GM21529 (cell line): Measurements from ENCODE around the gene FAM53A.

Experiments
- ATAC-seq: cut with Tn5 transposase; IDR thresholded peaks from one replicate; pipeline ENCODE4 v1.9.1; 2021; ENCODE audit not compliant: unreplicated experiment

FAM53A gene

GRCh38 chr4:1594871-1595788 is 89.0 kb downstream of the FAM53A start:
- no peak for ATAC-seq

GRCh38 chr4:1593881-1594345 is 90.2 kb downstream of the FAM53A start:
- ATAC-seq, result no peak

DNA sequence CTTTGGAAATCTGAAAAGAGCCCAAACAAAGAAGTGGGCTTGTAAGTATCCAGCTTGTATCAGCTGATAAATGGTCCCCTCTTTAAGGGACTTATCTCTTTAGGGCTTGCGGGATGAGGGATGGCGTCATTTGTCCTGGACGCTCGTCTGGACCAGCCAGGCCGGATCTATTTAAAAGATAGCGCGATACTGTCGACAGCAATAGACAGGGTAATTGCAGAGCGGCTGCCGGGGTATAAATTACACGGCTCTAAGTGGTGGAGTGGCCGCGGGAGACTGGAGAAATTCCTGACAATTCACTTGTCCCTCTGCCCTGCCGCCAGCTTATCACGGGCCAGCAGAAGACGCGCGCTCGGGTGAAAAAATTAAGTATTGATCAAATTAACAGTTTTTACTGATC is 90.7 kb downstream of the FAM53A start:
- no peak for ATAC-seq

DNA sequence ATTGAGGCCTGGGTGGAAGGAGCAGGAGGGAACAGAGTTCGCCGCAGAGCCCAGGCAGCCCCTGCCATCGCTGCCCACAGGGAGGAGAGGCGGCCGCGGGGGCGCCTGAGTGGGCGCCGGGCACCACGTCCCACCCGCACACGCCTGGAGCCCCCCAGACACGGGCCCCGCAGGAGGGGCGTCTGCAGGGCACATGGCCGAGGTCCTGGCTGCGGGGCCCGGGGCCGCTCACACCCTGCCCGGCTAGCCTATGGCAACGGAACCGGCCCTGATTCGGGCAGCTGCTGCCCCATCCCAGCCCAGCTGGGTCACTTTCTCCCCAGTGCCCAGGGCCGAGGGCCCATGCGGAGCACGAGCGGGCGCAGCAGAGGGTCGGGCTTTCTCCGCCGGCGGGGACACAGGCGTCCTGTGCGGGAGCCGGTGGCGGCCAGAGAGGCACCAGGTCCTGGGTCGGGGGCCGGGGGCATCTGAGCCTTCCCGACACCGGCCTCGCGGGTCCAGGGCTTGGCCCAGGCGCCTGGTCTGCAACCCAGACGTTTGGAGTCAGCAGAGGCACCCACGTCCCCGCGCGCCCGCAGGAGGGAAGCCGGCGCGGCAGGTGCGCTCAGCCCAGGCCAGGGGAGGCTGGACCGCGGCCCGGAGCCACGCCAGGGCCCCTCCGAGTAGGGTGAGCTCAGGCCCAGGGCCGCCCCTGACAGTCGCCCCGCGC is 91.2 kb downstream of the FAM53A start:
- ATAC-seq, result no peak

GRCh38 chr4:1592068-1592708 is 91.9 kb downstream of the FAM53A start:
- no peak for ATAC-seq

DNA sequence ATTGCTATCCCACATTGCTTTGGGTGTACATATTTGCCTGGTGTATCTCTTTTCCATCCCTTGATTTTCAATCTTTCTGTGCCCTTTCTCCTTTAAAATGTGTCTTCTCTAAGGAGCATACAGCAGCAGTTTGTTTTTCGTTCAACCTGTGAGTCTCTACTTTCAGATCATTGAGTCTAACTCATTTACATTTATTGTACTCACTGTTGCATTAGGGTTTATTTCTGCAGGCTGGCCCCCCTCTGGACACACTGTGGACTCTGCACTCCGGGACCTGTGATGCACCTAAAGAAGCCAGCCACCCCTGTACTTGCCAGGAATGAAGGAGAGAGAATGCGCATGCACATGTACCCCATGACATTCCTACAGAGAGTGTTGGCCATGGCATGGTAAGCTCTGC is 93.0 kb downstream of the FAM53A start:
- ATAC-seq, result no peak

DNA sequence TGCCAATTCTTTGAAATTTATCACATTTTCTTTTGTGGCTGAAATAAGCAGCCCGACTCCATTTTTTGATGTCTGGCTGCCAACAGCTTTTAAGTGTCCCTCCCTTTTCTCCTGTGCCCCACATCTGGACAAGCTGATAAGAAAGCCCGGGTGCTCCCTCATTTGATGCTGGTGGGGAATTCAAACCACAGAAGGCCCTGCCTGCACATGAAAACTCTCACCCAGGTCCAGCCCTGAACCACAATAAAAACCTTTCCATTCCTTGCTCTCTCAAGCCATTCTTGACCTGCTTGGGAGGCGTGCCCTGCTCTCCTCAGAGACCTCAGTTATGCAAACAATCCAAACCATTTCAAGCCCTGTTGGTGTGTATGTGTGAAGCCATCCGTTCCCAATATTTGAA is 93.9 kb downstream of the FAM53A start:
- no peak for ATAC-seq
